AG04449 (cell line): Measurements from ENCODE around the gene CDKN1A.

Source experiments
- CTCF ChIA-PET: fragments of 350-600 bp; formaldehyde crosslinking; extraction: SDS; loops from one replicate; lab custom pipeline; 2021; ENCODE audit warnings: antibody characterized with exemption; lab: Yijun Ruan, JAX
- POLR2A ChIA-PET: fragments of 400-600, 350-600 bp; formaldehyde crosslinking; extraction: SDS; loops from one replicate; lab custom pipeline; 2020; ENCODE audit warnings: antibody characterized with exemption, inconsistent platforms; lab: Yijun Ruan, JAX
- DNase-seq: peaks from one replicate; pipeline ENCODE4 v3.0.0-alpha.2; 2010; ENCODE audit warnings: low read depth, low spot score
- H3K4me3 ChIP-seq: 2 replicates; pipeline ENCODE4 v1.5.1; 2011; ENCODE audit warnings: low read depth, mild to moderate bottlenecking, control low read depth, low read length
- TF ChIP-seq, protein P1 (sequence below): IDR thresholded peaks from one replicate; pipeline ENCODE4 v1.5.1; 2011; ENCODE audit warnings: mild to moderate bottlenecking, moderate library complexity, low read length, control low read depth, inconsistent platforms; ENCODE audit not compliant: insufficient read depth; ENCODE audit errors: missing control alignments

The CDKN1A gene

DNA sequence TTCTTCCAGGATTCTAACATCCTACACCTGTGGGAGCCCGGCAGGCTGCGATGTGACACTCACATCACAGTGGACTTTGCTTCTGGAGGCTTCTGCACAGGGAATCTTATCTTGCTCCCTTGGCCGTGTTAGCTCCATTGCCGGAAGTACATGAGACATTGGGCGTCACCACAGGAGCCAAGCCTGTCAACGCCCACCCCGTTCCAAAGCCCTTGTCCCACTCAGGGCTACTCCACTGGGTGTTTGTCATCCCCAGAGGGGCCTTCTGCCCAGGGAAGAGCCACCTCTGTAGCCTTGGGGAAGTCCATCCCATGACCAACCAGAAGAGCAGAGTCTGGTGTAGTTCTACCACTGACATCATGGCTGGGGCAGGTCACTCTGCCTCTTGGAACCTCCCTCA lies 20.8 kb downstream of the CDKN1A start:
- ChIA-PET CTCF (interaction anchor here (1.4 kb wide), 1 partner anchor 26 kb away, joined by 5 read pairs; no protein-coding TSS in a partner anchor), POLR2A (no interaction called here)
- no peak for DNase-seq
- no peak overlapping the region for H3K4me3 ChIP-seq
- TF ChIP-seq, protein P1, sequence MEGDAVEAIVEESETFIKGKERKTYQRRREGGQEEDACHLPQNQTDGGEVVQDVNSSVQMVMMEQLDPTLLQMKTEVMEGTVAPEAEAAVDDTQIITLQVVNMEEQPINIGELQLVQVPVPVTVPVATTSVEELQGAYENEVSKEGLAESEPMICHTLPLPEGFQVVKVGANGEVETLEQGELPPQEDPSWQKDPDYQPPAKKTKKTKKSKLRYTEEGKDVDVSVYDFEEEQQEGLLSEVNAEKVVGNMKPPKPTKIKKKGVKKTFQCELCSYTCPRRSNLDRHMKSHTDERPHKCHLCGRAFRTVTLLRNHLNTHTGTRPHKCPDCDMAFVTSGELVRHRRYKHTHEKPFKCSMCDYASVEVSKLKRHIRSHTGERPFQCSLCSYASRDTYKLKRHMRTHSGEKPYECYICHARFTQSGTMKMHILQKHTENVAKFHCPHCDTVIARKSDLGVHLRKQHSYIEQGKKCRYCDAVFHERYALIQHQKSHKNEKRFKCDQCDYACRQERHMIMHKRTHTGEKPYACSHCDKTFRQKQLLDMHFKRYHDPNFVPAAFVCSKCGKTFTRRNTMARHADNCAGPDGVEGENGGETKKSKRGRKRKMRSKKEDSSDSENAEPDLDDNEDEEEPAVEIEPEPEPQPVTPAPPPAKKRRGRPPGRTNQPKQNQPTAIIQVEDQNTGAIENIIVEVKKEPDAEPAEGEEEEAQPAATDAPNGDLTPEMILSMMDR: no peak

- POLR2A ChIA-PET: no interaction called here
- H3K4me3 ChIP-seq: no peak overlapping the region
- CTCF ChIA-PET: interaction anchor here (0.8 to 1.4 kb wide), 3 partner anchors 9 to 77 kb away, joined by 3 to 5 read pairs (median 3); no protein-coding TSS in a partner anchor
- no peak for DNase-seq
- TF ChIP-seq, protein P1: no peak
Measured at GRCh38 chr6:36700071-36700812, 21.7 kb downstream of the CDKN1A start.

- TF ChIP-seq, protein P1: no peak
- no peak for DNase-seq
- ChIA-PET CTCF (interaction anchor here (0.8 to 1.3 kb wide), 3 partner anchors 8 to 85 kb away, joined by 3 read pairs; no protein-coding TSS in a partner anchor), POLR2A (no interaction called here)
- H3K4me3 ChIP-seq: no peak overlapping the region
Measured at GRCh38 chr6:36700831-36701230, 22.3 kb downstream of the CDKN1A start.

DNA sequence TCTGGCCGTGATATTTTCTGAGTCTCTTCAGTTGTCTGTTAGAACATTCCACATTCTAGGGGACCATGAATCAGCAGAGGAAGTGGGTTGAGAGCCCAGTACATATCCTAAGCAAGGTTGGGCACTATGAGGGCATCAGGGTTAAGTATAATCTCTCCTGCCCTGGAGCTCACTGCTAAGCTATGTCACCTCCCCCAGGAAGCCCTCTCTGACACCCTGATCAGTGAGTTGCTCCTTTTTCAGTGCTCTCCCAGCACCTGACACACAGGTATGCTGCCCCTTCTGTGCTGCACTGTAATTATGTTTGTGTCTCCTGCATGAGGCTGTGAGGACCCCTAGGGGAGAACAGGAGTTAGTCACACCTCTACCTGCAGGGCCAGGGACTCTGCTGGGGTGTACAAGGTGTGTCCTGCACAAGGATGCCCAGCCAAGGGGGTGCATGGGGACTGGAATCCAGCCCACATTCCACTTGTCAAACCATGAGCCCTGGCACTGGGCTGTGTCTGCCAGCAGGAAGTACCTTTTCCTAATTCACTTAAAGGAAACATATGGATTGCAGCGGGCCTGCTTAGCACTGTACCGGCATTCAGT lies 23.0 kb downstream of the CDKN1A start:
- TF ChIP-seq, protein P1: no peak
- DNase-seq: no peak
- POLR2A ChIA-PET: no interaction called here
- CTCF ChIA-PET: interaction anchor here (0.7 to 1.3 kb wide), 3 partner anchors 19 to 86 kb away, joined by 3 read pairs; no protein-coding TSS in a partner anchor
- H3K4me3 ChIP-seq: no peak overlapping the region

DNA sequence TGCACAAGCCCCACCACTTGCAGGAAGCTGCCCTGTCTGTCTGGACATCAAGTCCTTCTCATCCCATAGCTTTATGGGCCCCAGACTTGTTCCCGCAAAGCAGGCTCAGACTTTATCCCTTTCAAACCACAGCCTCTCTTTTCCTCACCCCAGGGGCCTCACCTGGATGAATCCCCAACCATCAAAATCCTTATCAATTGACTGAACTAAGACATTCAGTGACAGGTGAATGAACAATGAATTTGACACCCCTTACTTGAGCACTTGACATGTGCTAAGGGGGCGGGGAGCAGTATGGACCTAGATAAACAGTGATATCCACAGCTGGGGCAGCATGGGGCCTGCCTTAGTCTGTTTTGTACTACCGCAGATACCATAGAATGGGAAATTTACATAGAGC lies 24.1 kb downstream of the CDKN1A start:
- no peak for DNase-seq
- ChIA-PET CTCF (no interaction called here), POLR2A (no interaction called here)
- no peak overlapping the region for H3K4me3 ChIP-seq
- TF ChIP-seq, protein P1: no peak

DNA sequence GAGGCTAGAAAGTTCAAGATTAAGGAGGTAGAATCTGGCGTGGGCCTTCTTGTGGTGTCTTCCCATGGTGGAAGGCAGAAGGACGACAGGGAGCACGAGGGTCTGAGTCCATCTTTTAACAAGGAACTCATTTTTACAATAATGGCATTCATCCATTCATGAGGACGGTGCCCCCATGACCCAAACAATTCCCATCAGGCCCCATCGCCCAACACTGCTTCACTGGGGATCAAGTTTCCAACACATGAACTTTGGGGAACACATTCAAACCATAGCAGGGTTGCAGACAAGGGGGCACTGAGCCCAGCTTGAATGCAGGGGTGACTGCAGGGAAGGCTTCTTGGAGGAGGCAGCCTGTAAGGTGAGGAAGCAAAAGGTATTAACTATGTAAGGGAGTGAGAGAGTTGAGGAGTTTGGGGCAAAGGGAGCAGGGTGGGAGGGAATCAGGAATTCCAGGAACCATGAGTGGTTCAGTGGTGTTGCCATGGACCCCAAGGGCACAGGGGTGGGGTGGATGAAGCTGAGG lies 24.6 kb downstream of the CDKN1A start:
- ChIA-PET CTCF (interaction anchor here (1.1 to 1.7 kb wide), 2 partner anchors 22 to 88 kb away, joined by 6 to 9 read pairs; no protein-coding TSS in a partner anchor), POLR2A (no interaction called here)
- DNase-seq: no peak
- H3K4me3 ChIP-seq: no peak overlapping the region
- TF ChIP-seq, protein P1: no peak
